Suppressor macrophage treated with lipopolysaccharide for 4 hours (primary cell): ENCODE results near the gene PPIL1.
"Not testable (repeated sequence)": the region's sequence is repeated elsewhere in the genome, so short reads cannot be mapped to it uniquely, and the experiment has no call there.

Experiments used
- DNase-seq: peaks from one replicate; pipeline ENCODE4 v3.0.0-alpha.2; 2020

PPIL1 gene

DNA sequence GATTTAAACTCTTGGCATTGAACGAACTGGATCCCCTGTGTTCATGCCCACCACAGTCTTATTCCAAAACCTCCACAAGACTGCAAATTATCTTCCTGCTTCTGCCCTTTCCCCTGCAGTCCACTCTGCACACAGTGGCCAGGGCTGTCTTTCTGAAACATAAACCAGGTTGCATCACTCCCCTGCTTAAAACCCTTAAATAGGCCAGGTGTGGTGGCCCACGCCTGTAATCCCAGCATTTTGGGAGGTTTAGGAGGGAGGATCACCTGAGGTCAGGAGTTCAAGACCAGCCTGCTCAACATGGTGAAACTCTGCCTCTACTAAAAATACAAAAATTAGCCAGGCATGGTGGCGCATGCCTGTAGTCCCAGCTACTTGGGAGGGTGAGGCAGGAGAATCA lies 61.6 kb downstream of the PPIL1 start:
- not testable (repeated sequence) for DNase-seq

DNA sequence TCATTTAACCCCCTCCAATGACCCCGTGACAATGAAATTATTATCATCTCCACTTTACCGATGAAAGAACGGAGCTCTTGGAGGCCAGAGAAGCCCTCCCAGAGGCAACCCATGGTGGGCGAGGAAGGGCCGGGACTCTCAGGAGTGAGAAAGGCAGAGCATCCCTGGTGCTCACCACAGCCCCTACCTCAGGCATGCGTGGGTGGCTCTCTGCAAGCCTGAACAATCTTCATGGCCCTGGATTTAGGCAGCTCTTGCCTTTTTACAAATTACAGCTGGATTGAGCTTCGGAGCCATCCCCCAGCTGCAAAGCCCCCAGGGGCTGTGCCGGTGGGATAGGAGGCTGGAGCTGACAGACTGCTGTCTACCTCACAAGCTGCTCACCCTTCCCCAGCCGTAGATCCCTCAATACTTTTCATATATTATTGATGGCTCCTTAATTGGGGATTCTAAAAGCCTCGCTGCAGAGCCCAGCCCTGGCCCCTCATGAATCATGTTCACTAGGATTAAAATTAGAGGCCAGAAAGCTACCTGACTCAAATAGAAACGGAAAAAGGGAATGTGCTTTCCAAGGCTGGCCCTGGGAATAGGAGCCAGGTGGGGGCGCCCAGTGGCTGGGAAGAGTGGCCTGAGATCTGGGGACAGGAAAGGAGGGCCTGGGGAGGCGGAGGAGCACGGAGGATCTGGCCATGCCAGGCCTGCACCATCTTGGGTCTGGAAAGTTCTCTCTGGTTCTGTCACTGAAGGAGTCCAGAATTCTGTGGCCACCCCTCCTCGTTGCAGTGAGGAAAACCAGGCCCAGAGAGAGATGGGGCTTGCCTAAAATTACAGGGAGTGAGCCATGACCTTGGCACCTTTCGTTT lies 64.4 kb downstream of the PPIL1 start:
- no peak for DNase-seq

DNA sequence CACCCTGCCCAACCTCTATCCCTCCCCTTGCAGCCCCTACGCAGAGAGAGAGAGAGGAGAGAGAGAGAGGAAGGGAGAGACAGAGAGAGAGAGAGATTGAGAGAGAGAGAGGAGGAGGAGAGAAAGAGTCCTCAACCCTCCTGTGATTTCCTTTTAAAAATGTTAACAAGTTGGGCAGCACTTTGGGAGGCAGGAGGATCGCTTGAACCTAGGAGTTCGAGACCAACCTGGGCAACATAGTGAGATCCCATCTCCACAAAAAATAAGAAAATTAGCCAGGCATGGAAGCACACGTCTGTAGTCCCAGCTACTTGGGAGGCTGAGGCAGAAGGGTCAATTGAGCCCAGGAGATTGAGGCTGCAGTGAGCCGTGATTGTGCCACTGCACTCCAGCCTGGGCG lies 65.4 kb downstream of the PPIL1 start:
- no peak for DNase-seq

- no peak for DNase-seq
These were observed 66.0 kb downstream of the PPIL1 start for GRCh38 chr6:36808634-36809033.

GRCh38 chr6:36807750-36808149 lies 66.9 kb downstream of the PPIL1 start:
- no peak for DNase-seq

DNA sequence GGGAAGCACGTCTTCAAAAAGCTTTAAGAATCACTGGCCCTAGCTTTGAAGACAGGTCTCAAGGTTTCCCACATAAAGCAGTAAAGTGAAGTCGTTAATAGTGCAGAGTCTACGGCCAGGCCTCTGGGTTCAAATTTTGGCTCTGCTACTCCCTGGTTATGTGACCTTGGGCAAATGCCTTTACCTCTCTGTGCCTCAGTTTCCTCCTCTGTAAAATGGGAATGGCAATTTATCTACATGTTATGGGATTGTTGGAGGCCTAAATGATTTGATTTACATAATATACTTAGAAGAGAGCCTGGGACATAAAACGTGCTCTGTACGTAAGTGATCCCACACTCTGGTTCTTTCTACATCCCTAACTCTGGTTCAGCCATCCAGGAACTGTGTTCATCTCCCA lies 67.5 kb downstream of the PPIL1 start:
- DNase-seq, result no peak

DNA sequence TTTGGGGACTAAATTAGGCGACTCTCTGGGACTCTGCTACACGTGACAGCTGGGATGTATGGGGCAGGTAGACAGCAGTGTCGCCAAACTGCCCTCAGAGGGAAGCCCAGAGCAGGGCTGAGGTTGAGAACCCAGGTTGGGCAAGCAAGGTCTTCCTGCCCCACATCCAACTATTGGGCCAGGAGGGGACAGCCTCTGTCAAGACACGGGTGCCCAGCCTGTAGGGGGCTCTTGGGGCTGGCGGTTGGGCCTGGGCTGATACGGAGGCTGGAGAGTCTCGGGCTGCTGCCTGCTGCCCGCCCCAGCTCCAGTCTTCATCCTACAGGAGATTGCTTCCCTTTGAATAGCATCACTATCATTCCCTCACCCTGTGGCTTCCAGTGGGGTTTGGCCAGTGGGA lies 68.7 kb downstream of the PPIL1 start:
- no peak for DNase-seq

DNA sequence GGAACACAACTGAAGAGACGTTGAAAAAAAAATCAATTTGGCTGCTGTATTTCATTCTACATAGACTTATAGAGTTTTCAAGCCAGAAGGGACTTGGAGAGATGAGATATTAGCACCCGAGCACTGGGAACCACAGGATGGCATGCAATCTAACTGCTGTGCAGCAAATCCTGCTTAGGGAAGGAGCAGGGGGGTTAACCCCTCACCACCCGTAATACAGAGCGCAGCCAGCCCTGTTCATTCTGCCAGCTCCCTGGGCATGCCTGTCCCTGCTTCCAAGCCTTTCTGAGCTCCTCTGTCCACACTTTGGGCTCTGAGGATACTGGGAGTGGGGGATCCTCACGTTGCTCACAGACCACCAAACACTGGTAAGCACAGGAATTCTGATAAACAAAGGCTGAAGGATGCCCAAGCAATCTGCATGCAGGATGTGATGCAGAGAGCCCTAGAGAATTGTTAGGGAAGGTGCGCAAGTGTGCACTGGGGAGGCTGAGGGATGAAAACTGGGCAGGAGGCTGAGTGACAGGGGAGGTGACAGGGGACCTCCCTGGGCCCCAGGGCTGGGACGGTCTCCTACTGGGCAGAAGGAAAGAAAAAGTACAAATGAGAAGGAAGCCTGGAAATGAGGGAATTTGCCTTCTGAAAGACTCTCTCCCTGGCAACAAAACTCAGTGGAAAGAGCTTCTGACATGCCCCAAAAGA lies 69.4 kb downstream of the PPIL1 start:
- DNase-seq, result no peak
